HG02852 (cell line): ENCODE data around the gene PLPPR5.

Experiments used
- ATAC-seq: cut with Tn5 transposase; IDR thresholded peaks from one replicate; pipeline ENCODE4 v1.9.1; 2021; ENCODE audit warnings: mild to moderate bottlenecking, moderate library complexity; ENCODE audit not compliant: unreplicated experiment

The PLPPR5 gene

DNA sequence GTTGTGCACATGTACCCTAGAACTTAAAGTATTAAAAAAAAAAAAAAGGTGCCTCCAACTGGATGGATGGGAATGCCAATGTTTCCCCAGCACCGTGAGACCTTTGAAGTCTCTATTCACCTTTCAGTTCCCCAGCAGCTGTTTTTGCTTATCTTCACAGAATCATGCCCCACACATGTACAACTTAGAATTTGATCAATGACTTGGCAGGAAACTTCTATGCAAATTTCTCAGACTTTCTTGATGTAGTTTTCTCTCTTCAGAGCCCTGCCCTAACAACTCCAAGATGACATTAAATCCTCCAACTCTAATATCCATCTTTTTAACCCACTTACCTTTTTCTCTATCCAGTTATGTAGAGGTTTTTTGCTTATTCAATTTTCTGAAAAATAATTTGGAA lies 144.3 kb downstream of the PLPPR5 start:
- ATAC-seq = no peak

GRCh38 chr1:98854137-98854536 lies 150.5 kb downstream of the PLPPR5 start:
- no peak for ATAC-seq

- ATAC-seq = no peak
Observed at GRCh38 chr1:98849969-98850636, 154.6 kb downstream of the PLPPR5 start.

DNA sequence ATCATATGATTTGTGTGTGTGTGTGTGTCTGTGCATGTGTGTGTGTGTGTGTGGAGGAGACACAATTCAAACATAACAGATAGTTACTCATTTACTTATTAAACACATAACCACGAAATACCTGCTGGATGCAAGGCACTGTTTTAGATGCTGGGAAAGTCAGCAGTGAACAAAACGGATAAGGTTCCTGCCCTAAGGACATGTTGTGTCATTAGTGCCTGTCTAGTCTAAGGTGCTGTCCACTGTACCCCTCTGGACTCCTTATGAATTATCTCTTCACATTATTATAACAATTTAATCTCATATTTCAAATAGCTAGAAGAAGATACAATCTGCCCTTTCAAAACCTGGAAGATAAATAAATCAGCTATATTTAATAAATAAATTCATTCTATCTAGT lies 162.4 kb downstream of the PLPPR5 start:
- ATAC-seq = no peak
